GM19438 (cell line): ENCODE measurements around the gene RNF220.

Experiments used
- ATAC-seq: cut with Tn5 transposase; IDR thresholded peaks from one replicate; pipeline ENCODE4 v1.9.1; 2021; ENCODE audit warnings: low read depth; ENCODE audit not compliant: unreplicated experiment

Gene RNF220

DNA sequence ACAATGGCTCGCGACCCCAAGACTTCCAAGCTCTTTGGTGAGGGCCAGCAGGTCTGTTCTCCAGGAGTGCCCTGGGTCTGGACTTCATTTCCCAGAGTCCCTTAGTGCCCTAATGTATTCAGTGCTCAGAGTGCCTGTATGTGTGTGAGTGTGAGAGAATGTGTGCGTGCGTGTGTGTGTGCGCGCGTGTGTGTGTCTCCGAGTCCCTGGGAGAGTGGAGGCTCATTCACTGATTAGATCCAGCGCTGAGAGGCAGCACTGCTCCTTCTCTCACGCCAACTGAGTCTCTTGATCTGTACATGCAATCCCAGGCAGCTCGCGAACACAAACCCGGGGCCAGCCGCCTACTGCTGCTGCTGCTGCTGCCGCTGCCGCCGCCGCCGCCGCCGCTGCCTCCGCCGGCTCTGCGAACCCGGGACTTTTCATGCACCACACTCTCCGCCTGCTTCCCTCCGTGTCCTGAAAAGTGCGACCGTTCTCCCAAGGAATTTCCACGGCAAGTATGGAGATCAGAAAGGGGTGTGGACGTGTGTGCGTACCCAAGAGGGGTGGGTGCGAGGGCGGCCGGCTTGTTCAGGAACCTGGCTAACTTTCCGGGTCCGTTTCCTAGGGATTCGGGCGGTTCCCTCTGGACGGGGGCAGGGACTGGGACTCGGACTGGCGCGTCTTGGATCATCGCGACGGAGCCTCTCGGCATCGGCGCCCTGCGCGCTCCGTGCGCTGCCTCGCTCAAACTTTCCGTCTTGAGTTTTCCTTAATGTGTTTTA lies at the start of gene RNF220:
Gene RNF220 (plus strand): TSS at position 225 of the 767 bp plus-strand sequence.
- no peak for ATAC-seq

DNA sequence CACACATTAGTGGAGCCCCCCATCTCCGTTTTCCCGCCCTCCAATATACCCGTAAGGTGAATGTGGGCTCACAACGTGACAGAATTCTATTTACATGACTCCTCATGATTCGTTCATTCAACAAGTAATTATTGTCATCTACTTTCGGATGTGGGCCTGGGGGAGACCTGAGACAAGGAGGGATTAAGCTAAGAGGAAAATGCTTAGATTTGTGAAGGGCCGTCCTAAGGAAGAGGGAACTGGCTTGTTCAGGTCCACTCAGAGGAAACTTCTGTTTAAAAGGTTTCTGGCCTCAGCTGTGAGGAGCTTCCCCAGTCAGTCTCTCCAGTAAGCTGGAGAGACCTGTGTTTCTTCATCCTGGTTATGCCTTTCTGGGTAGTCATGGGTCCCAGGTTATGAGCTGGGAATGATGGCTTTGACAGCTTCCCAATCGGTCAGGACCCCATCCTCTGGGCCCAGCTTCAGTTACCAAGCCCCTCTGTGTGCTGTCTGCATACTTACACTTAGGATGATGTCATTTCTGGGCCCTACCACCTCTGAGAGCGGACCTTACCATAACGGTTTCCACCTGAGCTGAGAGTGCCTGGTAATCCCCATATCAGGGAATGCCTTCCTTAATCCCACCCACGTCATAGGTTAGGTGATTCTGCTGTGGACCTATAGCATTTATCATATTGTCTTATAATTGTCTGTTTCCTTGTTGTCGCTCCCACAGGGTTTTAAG lies 49.3 kb upstream of the RNF220 start:
- no peak for ATAC-seq

GRCh38 chr1:44357710-44358109 lies 47.3 kb upstream of the RNF220 start:
- ATAC-seq, result no peak

DNA sequence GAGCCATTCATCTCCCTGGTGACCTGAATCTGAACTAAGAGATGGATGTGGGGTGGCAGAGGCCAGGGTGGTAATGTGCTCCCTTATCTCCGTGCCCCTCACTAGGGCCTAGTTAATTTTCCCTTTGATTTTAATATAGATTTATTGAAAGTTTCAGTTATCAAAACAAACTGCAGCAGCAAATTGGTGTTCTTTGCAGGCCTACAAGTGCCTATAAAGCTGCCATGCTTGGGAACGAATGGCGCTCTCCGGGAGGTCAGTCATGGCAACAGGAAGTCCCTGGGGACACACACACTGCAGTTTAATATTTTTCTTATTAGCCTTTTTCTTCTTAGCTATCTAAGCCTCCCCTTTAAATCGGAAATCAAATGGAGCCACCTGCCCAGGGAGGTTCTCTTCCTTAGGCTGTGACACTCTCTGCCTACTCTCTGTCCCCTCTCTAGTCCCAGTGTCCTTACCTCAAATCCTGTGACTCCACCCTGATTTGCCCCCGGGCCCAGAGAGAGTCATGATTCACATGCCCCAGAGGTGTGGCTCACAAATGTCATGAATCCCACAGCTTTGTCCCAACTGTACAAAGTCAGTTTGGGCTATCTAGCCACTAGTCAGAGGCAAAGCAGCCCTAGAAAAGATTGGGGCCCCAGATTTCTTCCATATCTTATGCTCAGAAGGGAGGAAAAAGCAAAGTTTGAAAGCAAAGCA lies 45.7 kb upstream of the RNF220 start:
- ATAC-seq, result no peak

- no peak for ATAC-seq
Measured at GRCh38 chr1:44361478-44361877, 43.6 kb upstream of the RNF220 start.

DNA sequence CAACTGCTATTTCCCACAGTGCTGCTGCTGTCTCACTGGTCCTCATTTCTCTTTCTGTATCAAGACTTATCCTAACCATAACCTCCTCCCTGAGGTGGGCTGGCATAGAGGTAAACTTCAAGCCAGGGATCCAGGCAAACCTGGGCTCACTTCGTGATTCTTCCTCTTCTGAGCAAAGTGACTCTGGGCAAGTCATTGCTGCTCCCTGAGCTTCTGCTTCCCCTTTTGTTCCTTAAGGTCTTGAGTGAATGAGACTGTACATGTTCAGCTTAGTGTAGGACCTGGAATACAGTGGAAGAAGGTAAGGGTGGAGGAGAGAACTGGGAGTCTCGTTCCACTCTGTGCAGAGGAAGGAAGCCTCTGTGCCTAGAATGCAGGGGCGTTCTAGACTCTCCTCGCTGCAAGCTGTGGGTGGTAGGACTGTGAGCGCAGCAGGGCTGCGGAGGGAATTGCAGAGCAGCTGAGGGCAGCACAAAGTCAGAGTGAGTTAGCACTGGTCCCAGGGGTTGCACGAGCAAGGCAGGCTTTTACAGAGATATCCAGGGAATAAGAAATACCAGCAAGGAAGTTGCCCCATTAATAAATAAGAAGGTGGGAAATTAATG lies 38.6 kb upstream of the RNF220 start:
- no peak for ATAC-seq

DNA sequence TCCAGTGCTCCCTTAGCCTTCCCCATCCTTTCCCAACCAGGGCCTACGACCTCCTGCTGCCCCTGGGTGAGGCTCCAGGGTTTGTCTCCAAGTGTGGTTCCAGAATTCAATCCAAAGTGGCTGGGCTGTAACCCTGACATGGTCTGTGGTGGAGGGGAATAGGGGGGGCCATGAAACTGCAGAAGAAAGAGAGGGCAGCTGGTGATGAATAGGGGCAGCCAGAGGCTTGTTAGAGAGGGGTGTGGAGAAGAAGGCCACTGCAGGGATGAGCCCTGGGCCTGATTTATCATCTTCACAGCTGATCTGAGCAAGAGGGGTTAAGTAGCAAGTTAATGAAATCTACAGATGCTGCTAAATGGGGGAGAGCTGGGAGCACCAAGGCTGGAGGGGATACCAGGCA lies 37.1 kb upstream of the RNF220 start:
- no peak for ATAC-seq

- ATAC-seq, result no peak
Measured at GRCh38 chr1:44368471-44369151, 36.4 kb upstream of the RNF220 start.

DNA sequence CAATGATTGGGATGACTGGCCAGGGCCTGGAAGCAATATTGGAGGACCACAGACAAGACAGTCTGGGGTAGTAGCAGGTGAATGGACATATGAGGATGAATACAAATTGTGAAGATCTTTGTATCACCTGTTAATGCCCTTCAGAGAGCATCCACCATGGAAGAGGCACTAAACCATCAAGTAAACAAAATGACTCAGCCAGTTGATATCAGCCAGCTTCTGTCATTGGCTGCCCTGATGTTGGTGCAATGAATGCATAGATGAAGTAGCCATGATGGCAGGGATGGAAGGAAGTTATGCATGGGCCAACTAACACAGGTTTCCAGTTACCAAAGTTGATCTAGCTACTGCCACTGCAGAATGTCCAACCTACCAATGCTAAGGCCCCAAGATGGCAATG lies 33.8 kb upstream of the RNF220 start:
- no peak for ATAC-seq

GRCh38 chr1:44375547-44375946 lies 29.5 kb upstream of the RNF220 start:
- no peak for ATAC-seq

DNA sequence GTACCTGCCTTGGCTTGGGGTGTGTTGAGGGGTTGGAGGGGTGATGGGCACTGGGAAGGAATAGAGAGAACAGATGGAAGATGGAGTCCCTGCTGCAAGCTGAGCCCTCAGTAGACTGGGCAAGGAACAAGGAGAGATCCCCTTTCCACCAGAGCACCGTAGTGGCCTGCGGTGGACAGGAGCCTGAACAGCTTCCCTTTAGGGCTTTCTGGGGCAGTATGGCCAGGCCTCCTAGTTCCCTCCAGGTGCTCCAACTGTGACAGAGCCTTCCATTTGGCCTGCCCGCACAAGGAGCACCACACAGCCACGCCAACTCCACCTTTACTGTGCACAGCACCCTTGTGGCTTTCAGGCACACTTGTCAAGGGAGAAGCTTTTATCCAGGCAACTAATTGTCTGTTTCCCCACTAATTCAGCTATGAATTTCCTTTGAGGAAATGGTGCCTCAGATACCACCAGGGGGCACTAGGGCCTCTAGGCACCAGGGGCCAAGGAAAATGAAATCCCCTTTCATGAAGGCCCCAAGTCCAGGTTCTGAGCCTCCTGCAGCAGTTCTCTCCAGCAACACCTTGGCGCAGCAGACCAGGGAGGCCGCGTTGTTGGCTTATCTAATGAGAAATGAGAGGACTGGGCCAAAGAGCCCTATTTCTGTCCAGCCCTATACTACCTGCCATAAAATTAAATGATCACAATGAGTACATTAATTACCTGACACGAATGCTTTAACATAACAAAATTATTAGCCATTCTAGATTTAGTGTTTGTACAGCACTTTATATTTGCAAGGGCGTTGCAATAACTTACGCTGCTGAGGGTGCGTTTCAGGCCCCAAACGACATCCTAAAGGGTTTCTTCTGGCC lies 26.9 kb upstream of the RNF220 start:
- ATAC-seq, result no peak

GRCh38 chr1:44380666-44381177 lies 24.3 kb upstream of the RNF220 start:
- ATAC-seq, result no peak

DNA sequence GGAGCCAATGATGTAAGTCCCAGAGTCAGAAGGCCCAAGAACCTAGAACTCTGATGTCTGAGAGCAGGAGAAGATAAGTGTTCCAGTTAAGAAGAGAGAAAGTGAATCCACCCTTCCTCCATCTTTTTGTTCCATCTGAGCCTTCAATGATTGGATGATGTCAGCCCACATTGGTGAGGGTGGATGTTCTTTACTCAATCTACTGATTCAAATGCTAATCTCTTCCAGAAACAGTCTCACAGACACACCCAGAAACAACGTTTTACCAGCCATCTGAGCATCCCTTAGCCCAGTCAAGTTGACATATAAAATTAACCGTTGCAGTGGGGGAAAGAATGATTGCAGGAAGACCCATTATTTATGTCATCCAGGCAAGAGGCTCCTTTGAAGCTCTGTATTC lies 16.5 kb upstream of the RNF220 start:
- no peak for ATAC-seq

GRCh38 chr1:44389437-44389836 lies 15.6 kb upstream of the RNF220 start:
- no peak for ATAC-seq

- no peak for ATAC-seq
Measured at GRCh38 chr1:44390277-44390676, 14.8 kb upstream of the RNF220 start.

DNA sequence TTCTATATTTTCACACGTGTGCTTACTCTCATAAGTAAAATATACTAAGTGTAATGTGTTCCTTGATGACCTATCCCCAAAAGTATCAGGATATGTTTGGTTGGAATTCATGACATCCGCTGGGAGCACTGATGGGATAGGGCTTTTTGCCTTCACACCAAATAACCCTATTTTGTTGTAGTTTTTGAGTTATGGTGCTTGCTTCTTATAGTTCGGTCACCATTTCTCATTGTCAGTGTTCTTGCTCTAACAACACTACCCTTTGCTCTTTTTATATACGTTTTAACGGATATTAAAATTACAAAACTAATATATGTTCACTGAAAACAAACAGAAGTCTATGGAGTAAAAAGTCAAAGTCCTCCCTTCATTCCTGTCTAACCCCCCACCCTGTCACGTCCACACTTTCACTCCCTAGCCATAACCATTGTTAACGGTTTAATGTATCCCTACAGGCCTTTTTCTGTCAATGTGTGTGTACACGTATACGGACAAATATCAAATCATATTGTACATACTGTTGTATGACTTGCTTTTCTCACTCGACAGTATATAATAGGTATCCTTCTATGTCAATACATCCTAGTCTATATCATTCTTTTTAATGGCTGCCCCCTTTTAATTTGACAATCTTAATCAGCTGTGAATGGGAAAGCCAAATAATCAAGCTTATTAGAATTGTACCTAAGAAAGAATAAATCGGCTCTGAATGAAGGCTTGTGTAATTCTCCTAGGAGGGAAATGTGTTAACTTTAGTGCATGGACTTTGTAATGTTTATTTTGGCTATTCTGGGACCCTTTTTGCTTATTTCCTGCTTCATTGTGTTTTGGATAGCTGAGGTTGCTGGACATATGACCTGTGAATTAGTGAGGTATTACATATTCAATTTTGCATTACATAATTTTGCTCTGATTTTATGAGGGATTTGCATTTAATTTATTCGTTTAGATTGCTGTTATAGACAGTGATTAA lies 3.5 kb upstream of the RNF220 start:
- no peak for ATAC-seq

DNA sequence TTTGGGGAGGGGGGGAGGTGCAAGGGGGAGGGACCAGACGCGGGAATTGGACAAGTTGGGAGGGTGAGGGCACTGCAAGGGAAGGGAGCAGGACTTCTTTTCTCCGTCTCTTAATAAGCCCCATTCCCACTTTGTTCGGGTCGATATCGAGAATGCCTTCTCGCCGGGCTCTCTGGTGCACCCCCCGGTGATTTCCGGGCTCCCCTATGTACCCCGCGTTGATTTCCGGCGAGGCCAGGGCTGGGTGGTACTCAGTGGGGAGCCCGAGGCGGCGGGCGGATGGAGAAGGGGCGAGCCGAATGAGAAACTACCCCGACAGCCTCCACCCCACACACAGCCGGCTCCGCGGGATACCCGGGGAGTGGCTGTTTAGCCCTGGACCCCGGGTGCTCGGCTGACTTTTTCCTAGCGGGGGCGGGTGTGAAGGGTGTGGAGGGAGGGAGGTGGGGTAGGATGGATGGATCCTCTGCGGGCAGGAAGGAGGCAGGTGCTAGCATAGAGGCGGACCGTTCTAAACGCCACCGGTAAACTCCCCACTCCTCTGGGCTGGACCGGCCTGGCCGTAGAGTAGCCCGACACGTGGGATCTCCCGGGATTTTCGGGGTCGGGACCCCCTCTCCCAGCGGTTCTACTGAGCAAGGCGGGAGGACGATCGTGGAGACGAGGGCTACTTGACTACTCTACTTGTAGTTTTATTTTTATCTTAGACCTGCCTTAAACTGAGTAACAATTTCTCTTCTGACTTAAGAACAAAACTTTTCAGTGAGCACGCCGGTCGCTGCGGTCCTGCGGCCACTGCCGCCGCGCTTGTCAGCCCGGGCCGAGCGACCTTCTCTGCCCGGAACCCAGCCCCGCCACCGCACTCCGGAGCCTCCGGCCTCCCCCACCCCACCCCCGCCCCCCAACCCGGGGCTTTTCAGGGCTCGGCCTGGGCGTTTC lies 1.0 kb downstream of the RNF220 start:
- ATAC-seq, result no peak
